Fibroblast of skin of scalp (primary cell): ENCODE data around the gene VSIG2. TPM values are rescaled to one million over a fixed set of nuclear protein-coding genes. Genes with fewer than 3 reads are reported as not detected.
A peak's percentile ranks its signal among the peaks of the same experiment; 100 is the strongest.
"Not testable (repeated sequence)": the region's sequence is repeated elsewhere in the genome, so short reads cannot be mapped to it uniquely, and the experiment has no call there.

Experiments used
- DNase-seq: peaks from one replicate; pipeline ENCODE4 v3.0.0-alpha.2; 2013
- polyA plus RNA-seq, 2 experiments: library from polyadenylated mRNA; unstranded; fragments of 120-200 nt; gene quantifications; one replicate each; pipeline ENCODE4 v1.2.1, GENCODE V29; 2013; ENCODE audit not compliant: insufficient read length in 2 of 2

Gene VSIG2
- polyA plus RNA-seq (2013, experiment 1 of 2; ENCODE audit: insufficient read length): not detected
- not detected for polyA plus RNA-seq (2013, experiment 2 of 2; ENCODE audit: insufficient read length)

- DNase-seq: no peak
Measured at GRCh38 chr11:124751741-124752470, at the start of gene VSIG2. Gene VSIG2, minus strand, starts transcription at chr11:124752255. Its CDS starts 118 bp downstream, at chr11:124752137.

GRCh38 chr11:124801014-124801413 lies 49.0 kb upstream of the VSIG2 start:
- peak; percentile 38 for DNase-seq

- peak; percentile 81 for DNase-seq
Measured at GRCh38 chr11:124800226-124800929, 48.3 kb upstream of the VSIG2 start, which contains the start of gene MSANTD2. Gene MSANTD2, minus strand, starts transcription at chr11:124800406. Its CDS starts 26 bp downstream, at chr11:124800380.

- DNase-seq: peak; percentile 19
Measured at GRCh38 chr11:124799348-124800225, 47.5 kb upstream of the VSIG2 start.

GRCh38 chr11:124798991-124799347 lies 46.9 kb upstream of the VSIG2 start:
- DNase-seq: peak; percentile 66

- no peak for DNase-seq
Measured at GRCh38 chr11:124796312-124796711, 44.3 kb upstream of the VSIG2 start.

- peak; percentile 50 for DNase-seq
Measured at GRCh38 chr11:124793466-124794278, 41.6 kb upstream of the VSIG2 start.

- DNase-seq: no peak
Measured at GRCh38 chr11:124791626-124792341, 39.7 kb upstream of the VSIG2 start.

- no peak for DNase-seq
Measured at GRCh38 chr11:124788521-124788920, 36.5 kb upstream of the VSIG2 start.

- DNase-seq: no peak
Measured at GRCh38 chr11:124784051-124784450, 32.0 kb upstream of the VSIG2 start.

- no peak for DNase-seq
Measured at GRCh38 chr11:124783002-124783401, 30.9 kb upstream of the VSIG2 start.

GRCh38 chr11:124779568-124779967 lies 27.5 kb upstream of the VSIG2 start:
- DNase-seq: no peak

- no peak for DNase-seq
Measured at GRCh38 chr11:124778281-124778680, 26.2 kb upstream of the VSIG2 start.

GRCh38 chr11:124776865-124777645 lies 25.0 kb upstream of the VSIG2 start:
- no peak for DNase-seq

GRCh38 chr11:124770959-124771358 lies 18.9 kb upstream of the VSIG2 start:
- not testable (repeated sequence) for DNase-seq

- peak; percentile 64 for DNase-seq
Measured at GRCh38 chr11:124769806-124770774, 18.0 kb upstream of the VSIG2 start.

- DNase-seq: no peak
Measured at GRCh38 chr11:124768914-124769313, 16.9 kb upstream of the VSIG2 start.

- no peak for DNase-seq
Measured at GRCh38 chr11:124766156-124766555, 14.1 kb upstream of the VSIG2 start.
